Liver (tissue), 4 donors: Measurements from ENCODE around the gene RGL1. TPM values are rescaled to one million over a fixed set of nuclear protein-coding genes. Genes with fewer than 3 reads are reported as not detected.

Experiments used
- polyA plus RNA-seq, 2 donors: library from polyadenylated mRNA; stranded (reverse) in 1 of 2; unstranded in 1 of 2; fragments of 200-250 nt in 1 of 2; fragments of >200 nt in 1 of 2; fragmentation: Nextera tagmentation in 1 of 2; extraction: Ambion mirVana in 1 of 2; gene quantifications; one replicate each; pipeline versions ENCODE4 v1.2.1 to v1.2.3, GENCODE V29; 2013 to 2015
- total RNA-seq, 2 donors: library from RNA; depleted of rRNA; stranded (reverse); fragments of >200 nt; gene quantifications; one replicate each; pipeline ENCODE4 v1.2.3, GENCODE V29; 2014
- donor health status: healthy.
- donor health status: healthy.
- donor health status: healthy.

The RGL1 gene
- total and polyA plus RNA-seq, 4 donors: 3.9 to 15.3 (median 8.9) TPM

Other genes starting within 250 kb of the RGL1 start
- 10 to 100 TPM; 11.5 to 15.1 TPM for gene NCF2, start 214.7 kb upstream of the RGL1 start, total RNA-seq
- gene NCF2, start 214.7 kb upstream of the RGL1 start, polyA plus RNA-seq: 1 to 10 TPM; 1.2 to 3.4 TPM
- gene ARPC5, start 169.3 kb upstream of the RGL1 start, total RNA-seq: 10 to 100 TPM; 34.9 to 60.1 TPM
- gene ARPC5, start 169.3 kb upstream of the RGL1 start, polyA plus RNA-seq: 10 to 100 TPM; 48.5 to 67.0 TPM
- gene APOBEC4, start 151.8 kb upstream of the RGL1 start, total RNA-seq: not detected
- not detected for gene APOBEC4, start 151.8 kb upstream of the RGL1 start, polyA plus RNA-seq
- gene COLGALT2, start 232.6 kb downstream of the RGL1 start, total RNA-seq: under 1 TPM; 0.25 to 0.33 TPM
- under 1 TPM; 0.06 to 0.18 TPM for gene COLGALT2, start 232.6 kb downstream of the RGL1 start, polyA plus RNA-seq
- gene TSEN15, start 246.6 kb downstream of the RGL1 start, total RNA-seq: 10 to 100 TPM; 16.9 to 21.8 TPM
- gene TSEN15, start 246.6 kb downstream of the RGL1 start, polyA plus RNA-seq: 10 to 100 TPM in 1 of 2 donors, 1 to 10 TPM in 1; 9.1 to 21.9 TPM